ENCODE measurements around the gene CACNA1C.

GRCh38 chr12:2475984-2476383, 423.2 kb downstream of the CACNA1C start:
- TF ChIP-seq POLR2A (IDR thresholded peaks at IDR 0.05; ENCODE audit: low read depth, low read length) (no peak), PAX5 (IDR thresholded peaks at IDR 0.05; ENCODE audit: insufficient read depth, low read length, severe bottlenecking) (no peak), SPI1 (IDR thresholded peaks at IDR 0.05; ENCODE audit: low read depth, low read length) (no peak), POU2F2 (IDR thresholded peaks at IDR 0.05; ENCODE audit: low read depth, low read length) (no peak), POLR2AphosphoS5 (IDR thresholded peaks at IDR 0.05; ENCODE audit: low read depth, low read length) (no peak), TAF1 (IDR thresholded peaks at IDR 0.05; ENCODE audit: low read depth, low read length) (no peak)

All from GM12891 (cell line).